ENCODE results near the gene OIT3.

DNA sequence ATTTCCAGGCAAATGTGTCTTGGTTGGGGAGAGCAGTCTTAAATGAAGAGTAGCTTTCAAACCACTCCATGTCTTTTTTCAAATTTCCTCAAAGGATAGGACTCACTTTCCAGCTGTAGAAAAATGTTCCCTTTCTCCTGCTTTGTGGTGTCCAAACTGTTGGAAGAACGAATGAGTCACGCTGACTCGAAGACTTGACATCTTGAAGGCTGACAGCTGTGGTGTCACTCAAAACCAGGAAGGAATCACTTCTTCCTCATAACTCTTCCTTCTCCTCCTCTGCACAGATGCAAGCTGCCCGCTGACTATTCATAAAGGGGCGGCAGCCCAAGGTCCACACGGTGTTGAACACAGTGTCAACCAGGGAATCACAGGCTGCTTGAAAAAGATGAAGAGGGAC, 41.8 kb downstream of the OIT3 start:
- TF ChIP-seq POLR2A (IDR thresholded peaks at IDR 0.05; ENCODE audit: low read depth) = no peak
- TF ChIP-seq, protein P1, sequence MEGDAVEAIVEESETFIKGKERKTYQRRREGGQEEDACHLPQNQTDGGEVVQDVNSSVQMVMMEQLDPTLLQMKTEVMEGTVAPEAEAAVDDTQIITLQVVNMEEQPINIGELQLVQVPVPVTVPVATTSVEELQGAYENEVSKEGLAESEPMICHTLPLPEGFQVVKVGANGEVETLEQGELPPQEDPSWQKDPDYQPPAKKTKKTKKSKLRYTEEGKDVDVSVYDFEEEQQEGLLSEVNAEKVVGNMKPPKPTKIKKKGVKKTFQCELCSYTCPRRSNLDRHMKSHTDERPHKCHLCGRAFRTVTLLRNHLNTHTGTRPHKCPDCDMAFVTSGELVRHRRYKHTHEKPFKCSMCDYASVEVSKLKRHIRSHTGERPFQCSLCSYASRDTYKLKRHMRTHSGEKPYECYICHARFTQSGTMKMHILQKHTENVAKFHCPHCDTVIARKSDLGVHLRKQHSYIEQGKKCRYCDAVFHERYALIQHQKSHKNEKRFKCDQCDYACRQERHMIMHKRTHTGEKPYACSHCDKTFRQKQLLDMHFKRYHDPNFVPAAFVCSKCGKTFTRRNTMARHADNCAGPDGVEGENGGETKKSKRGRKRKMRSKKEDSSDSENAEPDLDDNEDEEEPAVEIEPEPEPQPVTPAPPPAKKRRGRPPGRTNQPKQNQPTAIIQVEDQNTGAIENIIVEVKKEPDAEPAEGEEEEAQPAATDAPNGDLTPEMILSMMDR (IDR thresholded peaks at IDR 0.05) = no peak

Measured in esophagus muscularis mucosa (tissue), 3 donors.